Sigmoid colon (tissue), 7 donors: Measurements from ENCODE around the gene GNPAT. TPM values are rescaled to one million over a fixed set of nuclear protein-coding genes. Genes with fewer than 3 reads are reported as not detected.

Experiments used
- DNase-seq: peaks from one replicate; pipeline ENCODE4 v3.0.0-alpha.2; 2019
- H3K27ac ChIP-seq, 4 donors: fragments of 200-600 bp; sonication (generic); one replicate each; pipeline ENCODE4 v1.5.1; 2016 to 2019; ENCODE audit warnings: mild to moderate bottlenecking in 1 of 4
- H3K27me3 ChIP-seq, 3 donors: fragments of 200-600 bp; sonication (generic); one replicate each; pipeline ENCODE4 v1.5.1; 2019; ENCODE audit warnings: mild to moderate bottlenecking in 1 of 3
- H3K36me3 ChIP-seq, 4 donors: fragments of 200-600 bp; sonication (generic); one replicate each; pipeline ENCODE4 v1.5.1; 2016 to 2019
- H3K4me1 ChIP-seq, 4 donors: fragments of 200-600 bp; sonication (generic); one replicate each; pipeline ENCODE4 v1.5.1; 2017 to 2019
- H3K4me3 ChIP-seq, 4 donors: fragments of 200-600 bp; sonication (generic); one replicate each; pipeline ENCODE4 v1.5.1; 2017 to 2019; ENCODE audit warnings: mild to moderate bottlenecking in 2 of 4, moderate library complexity in 1 of 4
- H3K9me3 ChIP-seq, 4 donors: fragments of 200-600 bp in 3 of 4; sonication (generic) in 3 of 4; one replicate each; pipeline versions ENCODE4 v1.5.1 to v1.6.1; 2013 to 2019
- CTCF ChIP-seq, 4 experiments: fragments of 450-650 bp in 3 of 4; fragments of 200-600 bp in 1 of 4; IDR thresholded peaks; one replicate each; pipeline ENCODE4 v1.5.1; 2016 to 2019; ENCODE audit warnings: antibody characterized with exemption in 4 of 4, mild to moderate bottlenecking in 3 of 4, moderate library complexity in 2 of 4
- EP300 ChIP-seq, 4 donors: sonication (generic); formaldehyde crosslinking; IDR thresholded peaks; one replicate each; pipeline ENCODE4 v1.6.1; 2017; ENCODE audit warnings: antibody characterized with exemption in 4 of 4
- POLR2A ChIP-seq, 2 donors: fragments of 450-650 bp; IDR thresholded peaks; one replicate each; pipeline ENCODE4 v1.6.1; 2016; ENCODE audit warnings: antibody characterized with exemption in 2 of 2, mild to moderate bottlenecking in 2 of 2, moderate library complexity in 2 of 2
- POLR2AphosphoS5 ChIP-seq, 4 donors: sonication (generic); formaldehyde crosslinking; IDR thresholded peaks; one replicate each; pipeline ENCODE4 v1.6.1; 2017; ENCODE audit warnings: antibody characterized with exemption in 4 of 4
- WGBS, 2 donors: extraction: QIAGEN DNeasy Blood & Tissue Kit; methylation state at CpG; one replicate each; pipeline ENCODE4 v1.1.7; 2013; 5-methylcytosine and 5-hydroxymethylcytosine counted together
- intact Hi-C: fragments of 100-400 bp; cut with DNase I; formaldehyde crosslinking; loops from one replicate; pipeline ENCODE4 v1.15.1; 2023
- polyA plus RNA-seq, 3 donors: library from polyadenylated mRNA; stranded (reverse); fragments of 200-250 nt; gene quantifications; one replicate each; pipeline ENCODE4 v1.2.3, GENCODE V29; 2013
- total RNA-seq, 4 donors: library from RNA; depleted of rRNA; stranded (reverse); fragments of >200 nt; gene quantifications; one replicate each; pipeline ENCODE4 v1.1.0, GENCODE V29; 2016
- donor health status: healthy with polysubstance abuse.
- donor health status: Bipolar disorder and iron deficiency.
- donor health status: healthy.

The GNPAT gene
- total and polyA plus RNA-seq, 7 donors, result 29.4 to 58.9 (median 45.9) TPM

GRCh38 chr1:231219422-231220401 lies 21.3 kb upstream of the GNPAT start:
- Histone ChIP-seq H3K36me3 (peaks cover 1 to 18% (median 7%) of the 10 kb centered on the region in 4 donors), H3K27me3 (peaks cover 0 to 3% (median 0%) of the 10 kb centered on the region in 3 donors), H3K9me3 (no peaks in the 10 kb centered on the region), H3K27ac (no peak overlapping the region), H3K4me3 (no peak overlapping the region), H3K4me1 (no peaks in the 10 kb centered on the region)
- TF ChIP-seq POLR2A (IDR thresholded peaks at IDR 0.05) (no peak), POLR2AphosphoS5 (IDR thresholded peaks at IDR 0.05) (no peak), CTCF (IDR thresholded peaks at IDR 0.05) (no peak), EP300 (IDR thresholded peaks at IDR 0.05) (no peak)
- intact Hi-C loops, result loop anchor here (10.0 kb wide), 1 partner anchor 305 kb away; no protein-coding TSS in a partner anchor
- 69 to 82% methylated on average over 10 of the region's 10 CpGs for WGBS, 2 donors
- no peak for DNase-seq

- H3K4me1 ChIP-seq, result no peaks in the 10 kb centered on the region
- H3K9me3 ChIP-seq, result no peaks in the 10 kb centered on the region
- H3K27me3 ChIP-seq, result peaks cover 0 to 3% (median 0%) of the 10 kb centered on the region in 3 donors
- TF ChIP-seq CTCF (IDR thresholded peaks at IDR 0.05) (no peak), EP300 (IDR thresholded peaks at IDR 0.05) (no peak), POLR2AphosphoS5 (IDR thresholded peaks at IDR 0.05) (no peak), POLR2A (IDR thresholded peaks at IDR 0.05) (no peak)
- H3K36me3 ChIP-seq, result peaks cover 11 to 29% (median 14%) of the 10 kb centered on the region in 4 donors
- WGBS, 2 donors, result 90 to 91% methylated on average over 11 of the region's 11 CpGs
- H3K4me3 ChIP-seq, result no peak overlapping the region
- intact Hi-C loops, result no loop called here
- DNase-seq, result no peak
- no peak overlapping the region for H3K27ac ChIP-seq
Measured at GRCh38 chr1:231220801-231221200, 20.2 kb upstream of the GNPAT start.

GRCh38 chr1:231226156-231226555 lies 14.9 kb upstream of the GNPAT start:
- Histone ChIP-seq H3K4me3 (no peak overlapping the region), H3K9me3 (no peaks in the 10 kb centered on the region), H3K27me3 (no peaks in the 10 kb centered on the region), H3K27ac (no peak overlapping the region), H3K4me1 (no peaks in the 10 kb centered on the region), H3K36me3 (peaks cover 19 to 67% (median 24%) of the 10 kb centered on the region in 4 donors)
- WGBS, 2 donors, result 96% methylated on average over 7 of the region's 7 CpGs
- no peak for TF ChIP-seq POLR2A (IDR thresholded peaks at IDR 0.05)
- no peak for TF ChIP-seq POLR2AphosphoS5 (IDR thresholded peaks at IDR 0.05)
- no peak for TF ChIP-seq EP300 (IDR thresholded peaks at IDR 0.05)
- TF ChIP-seq CTCF (IDR thresholded peaks at IDR 0.05), result no peak
- DNase-seq, result no peak
- intact Hi-C loops, result no loop called here

GRCh38 chr1:231231511-231231910 lies 9.5 kb upstream of the GNPAT start:
- no peaks in the 10 kb centered on the region for H3K4me1 ChIP-seq
- H3K4me3 ChIP-seq, result no peak overlapping the region
- H3K9me3 ChIP-seq, result no peaks in the 10 kb centered on the region
- no peaks in the 10 kb centered on the region for H3K27me3 ChIP-seq
- H3K27ac ChIP-seq, result no peak overlapping the region
- intact Hi-C loops, result no loop called here
- WGBS, 2 donors, result 91 to 94% methylated on average over 10 of the region's 10 CpGs
- TF ChIP-seq POLR2A (IDR thresholded peaks at IDR 0.05) (no peak), CTCF (IDR thresholded peaks at IDR 0.05) (no peak), POLR2AphosphoS5 (IDR thresholded peaks at IDR 0.05) (no peak), EP300 (IDR thresholded peaks at IDR 0.05) (no peak)
- no peak for DNase-seq
- peaks cover 2 to 36% (median 4%) of the 10 kb centered on the region in 4 donors for H3K36me3 ChIP-seq
